Hepatocyte (in vitro differentiated cells): ENCODE results near the gene PGA3. TPM values are rescaled to one million over a fixed set of nuclear protein-coding genes. Genes with fewer than 3 reads are reported as not detected.
A peak's percentile ranks its signal among the peaks of the same experiment; 100 is the strongest.
"Not testable (repeated sequence)": the region's sequence is repeated elsewhere in the genome, so short reads cannot be mapped to it uniquely, and the experiment has no call there.

Experiments
- DNase-seq: peaks from one replicate; pipeline ENCODE4 v3.0.0-alpha.2; 2016; ENCODE audit warnings: low spot score
- H2AFZ ChIP-seq: fragments of 200-600 bp; sonication (generic); 2 replicates; pipeline ENCODE4 v1.6.0; 2016; ENCODE audit warnings: antibody characterized with exemption, mild to moderate bottlenecking
- H3K27ac ChIP-seq: fragments of 200-600 bp; sonication (generic); 2 replicates; pipeline ENCODE4 v1.5.1; 2016; ENCODE audit warnings: mild to moderate bottlenecking
- H3K27me3 ChIP-seq: fragments of 200-600 bp; sonication (generic); 2 replicates; pipeline ENCODE4 v1.6.1; 2016
- H3K36me3 ChIP-seq: fragments of 200-600 bp; sonication (generic); replicated peaks from 2 replicates; pipeline ENCODE4 v1.5.1; 2016; ENCODE audit warnings: low read depth; ENCODE audit not compliant: insufficient read depth
- H3K4me1 ChIP-seq: fragments of 200-600 bp; sonication (generic); 2 replicates; pipeline ENCODE4 v1.5.1; 2016; ENCODE audit warnings: mild to moderate bottlenecking, moderate library complexity; ENCODE audit not compliant: insufficient read depth
- H3K4me2 ChIP-seq: fragments of 200-600 bp; sonication (generic); 2 replicates; pipeline ENCODE4 v1.6.0; 2016
- H3K4me3 ChIP-seq: fragments of 200-600 bp; sonication (generic); 2 replicates; pipeline ENCODE4 v1.5.1; 2016; ENCODE audit warnings: mild to moderate bottlenecking
- H3K79me2 ChIP-seq: fragments of 200-600 bp; sonication (generic); 2 replicates; pipeline ENCODE4 v1.6.0; 2017; ENCODE audit warnings: mild to moderate bottlenecking
- H3K9me2 ChIP-seq: fragments of 200-600 bp; sonication (generic); replicated peaks from 2 replicates; pipeline ENCODE4 v1.6.0; 2017; ENCODE audit warnings: mild to moderate bottlenecking; ENCODE audit not compliant: insufficient read depth
- H3K9me3 ChIP-seq: fragments of 200-600 bp; sonication (generic); 2 replicates; pipeline ENCODE4 v1.5.1; 2016; ENCODE audit warnings: low read depth, mild to moderate bottlenecking
- H4K20me1 ChIP-seq: fragments of 200-600 bp; sonication (generic); 2 replicates; pipeline ENCODE4 v1.6.0; 2016; ENCODE audit warnings: mild to moderate bottlenecking; ENCODE audit not compliant: insufficient read depth, poor library complexity, severe bottlenecking
- EZH2 ChIP-seq: fragments of 200-600 bp; sonication (generic); IDR thresholded peaks from 2 replicates; pipeline ENCODE4 v1.6.1; 2016; ENCODE audit warnings: antibody characterized with exemption, mild to moderate bottlenecking, borderline replicate concordance
- EZH2phosphoT487 ChIP-seq: fragments of 200-600 bp; sonication (generic); IDR thresholded peaks from one replicate; pipeline ENCODE4 v1.6.1; 2018; ENCODE audit warnings: antibody characterized with exemption, mild to moderate bottlenecking, low read depth, moderate library complexity; ENCODE audit not compliant: unreplicated experiment, severe bottlenecking
- WGBS: methylation state at CpG from one replicate; pipeline ENCODE4 v1.1.6; 2016; ENCODE audit warnings: low lambda C conversion rate; ENCODE audit errors: missing lambda C conversion rate; 5-methylcytosine and 5-hydroxymethylcytosine counted together
- polyA plus RNA-seq: library from polyadenylated mRNA; unstranded; fragments of >200 nt; fragmentation: Nextera tagmentation; extraction: Ambion mirVana; gene quantifications from 2 replicates; pipeline ENCODE4 v1.2.1, GENCODE V29; 2016
- total RNA-seq: library from RNA; depleted of rRNA; stranded (reverse); fragments of >200 nt; gene quantifications from 2 replicates; pipeline ENCODE4 v1.2.3, GENCODE V29; 2014
- TF ChIP-seq, protein P1 (sequence below): fragments of 200-600 bp; sonication (generic); IDR thresholded peaks from 2 replicates; pipeline ENCODE4 v1.5.1; 2016; ENCODE audit warnings: antibody characterized with exemption, mild to moderate bottlenecking; ENCODE audit not compliant: poor library complexity

PGA3 gene
- total RNA-seq (0.27 and 0.48 TPM in 2 replicates), polyA plus RNA-seq (0.39 and 1.4 TPM in 2 replicates)

DNA sequence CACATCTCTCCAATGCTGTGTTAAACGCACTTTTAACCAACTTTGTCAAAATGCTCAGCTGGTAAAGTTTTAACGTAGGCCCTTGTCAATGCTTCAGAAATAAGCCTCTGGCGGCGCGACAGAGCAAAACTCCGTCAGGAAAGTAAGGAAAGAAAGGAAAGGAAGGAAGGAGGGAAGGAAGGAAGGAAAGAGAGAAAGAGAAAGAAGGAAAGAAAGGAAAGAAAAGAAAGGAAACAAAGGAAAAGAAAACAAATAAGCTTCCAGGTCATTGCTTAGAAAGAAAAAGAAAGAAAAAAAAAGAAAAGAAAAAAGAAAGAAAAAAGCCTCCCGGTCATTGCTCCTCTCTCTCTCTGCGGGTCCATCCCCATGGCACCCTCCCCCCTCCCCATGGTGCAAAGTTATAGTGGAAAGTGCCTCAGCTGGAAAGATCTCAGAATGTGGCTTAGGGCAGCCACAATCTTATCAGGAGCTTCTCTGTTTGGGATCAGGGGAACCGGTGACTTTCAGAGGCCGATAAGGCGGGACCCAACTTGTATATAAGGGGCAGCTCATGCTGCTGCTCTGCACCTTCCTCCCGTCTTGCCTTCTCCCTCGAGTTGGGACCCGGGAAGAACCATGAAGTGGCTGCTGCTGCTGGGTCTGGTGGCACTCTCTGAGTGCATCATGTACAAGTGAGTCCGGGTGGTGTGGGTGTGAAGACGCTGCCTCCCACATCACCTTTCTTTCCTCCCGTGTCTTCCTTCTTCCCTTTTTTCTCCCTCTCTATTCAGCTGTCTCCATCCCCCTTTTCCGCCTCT lies at the start of gene PGA3:
TSS of gene PGA3 (plus strand) at position 566 of the 797 bp plus-strand sequence. CDS start at position 616, 50 bp downstream.
- H3K79me2 ChIP-seq, H3K4me1 ChIP-seq, H3K9me3 ChIP-seq, H3K9me2 ChIP-seq, DNase-seq, H3K27me3 ChIP-seq, H4K20me1 ChIP-seq, H3K27ac ChIP-seq, H2AFZ ChIP-seq, H3K4me2 ChIP-seq, H3K36me3 ChIP-seq, H3K4me3 ChIP-seq: not testable (repeated sequence)
- WGBS: 55% methylated on average over 16 of the region's 18 CpGs

GRCh38 chr11:61153593-61154095 lies 49.7 kb upstream of the PGA3 start:
- no peak for DNase-seq
- no peaks in the 10 kb centered on the region for H3K27me3 ChIP-seq
- TF ChIP-seq EZH2phosphoT487 (no peak), EZH2 (no peak)
- TF ChIP-seq, protein P1, sequence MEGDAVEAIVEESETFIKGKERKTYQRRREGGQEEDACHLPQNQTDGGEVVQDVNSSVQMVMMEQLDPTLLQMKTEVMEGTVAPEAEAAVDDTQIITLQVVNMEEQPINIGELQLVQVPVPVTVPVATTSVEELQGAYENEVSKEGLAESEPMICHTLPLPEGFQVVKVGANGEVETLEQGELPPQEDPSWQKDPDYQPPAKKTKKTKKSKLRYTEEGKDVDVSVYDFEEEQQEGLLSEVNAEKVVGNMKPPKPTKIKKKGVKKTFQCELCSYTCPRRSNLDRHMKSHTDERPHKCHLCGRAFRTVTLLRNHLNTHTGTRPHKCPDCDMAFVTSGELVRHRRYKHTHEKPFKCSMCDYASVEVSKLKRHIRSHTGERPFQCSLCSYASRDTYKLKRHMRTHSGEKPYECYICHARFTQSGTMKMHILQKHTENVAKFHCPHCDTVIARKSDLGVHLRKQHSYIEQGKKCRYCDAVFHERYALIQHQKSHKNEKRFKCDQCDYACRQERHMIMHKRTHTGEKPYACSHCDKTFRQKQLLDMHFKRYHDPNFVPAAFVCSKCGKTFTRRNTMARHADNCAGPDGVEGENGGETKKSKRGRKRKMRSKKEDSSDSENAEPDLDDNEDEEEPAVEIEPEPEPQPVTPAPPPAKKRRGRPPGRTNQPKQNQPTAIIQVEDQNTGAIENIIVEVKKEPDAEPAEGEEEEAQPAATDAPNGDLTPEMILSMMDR: no peak
- H3K4me1 ChIP-seq: peaks cover 70% of the 10 kb centered on the region
- H3K4me3 ChIP-seq: no peak overlapping the region
- H3K27ac ChIP-seq: peak overlapping the region; percentile 91
- H3K9me2 ChIP-seq: no peaks in the 10 kb centered on the region
- WGBS: 74% methylated on average over 2 of the region's 2 CpGs
- no peaks in the 10 kb centered on the region for H3K36me3 ChIP-seq
- peaks cover 3% of the 10 kb centered on the region for H3K9me3 ChIP-seq
- no peak overlapping the region for H2AFZ ChIP-seq
- peaks cover 89% of the 10 kb centered on the region for H3K79me2 ChIP-seq
- peaks cover 6% of the 10 kb centered on the region for H4K20me1 ChIP-seq
- H3K4me2 ChIP-seq: peak overlapping the region; percentile 43

DNA sequence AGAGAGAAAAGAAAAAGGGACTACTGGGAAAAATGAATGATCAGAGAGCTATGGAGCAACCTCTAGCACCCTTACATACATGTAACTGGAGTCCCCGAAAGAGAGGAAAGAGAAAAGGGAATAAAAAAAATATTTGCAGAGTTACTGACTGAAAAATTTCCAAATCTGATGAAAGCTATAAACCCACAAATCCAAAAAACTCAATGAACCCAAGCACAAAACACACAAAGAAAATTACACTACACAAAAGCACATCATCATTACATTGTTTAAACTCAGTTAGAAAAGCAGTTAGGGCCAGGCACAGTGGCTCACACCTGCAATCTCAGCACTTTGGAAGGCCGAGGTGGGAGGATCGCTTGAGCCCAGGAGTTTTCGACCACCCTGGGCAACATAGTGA lies 48.8 kb upstream of the PGA3 start:
- Histone ChIP-seq H3K9me2 (no peaks in the 10 kb centered on the region), H3K4me3 (no peak overlapping the region), H3K79me2 (peaks cover 85% of the 10 kb centered on the region), H3K27ac (no peak overlapping the region), H3K9me3 (peaks cover 3% of the 10 kb centered on the region), H4K20me1 (peaks cover 6% of the 10 kb centered on the region), H3K36me3 (no peaks in the 10 kb centered on the region), H3K27me3 (no peaks in the 10 kb centered on the region), H3K4me2 (no peak overlapping the region), H3K4me1 (peaks cover 70% of the 10 kb centered on the region), H2AFZ (no peak overlapping the region)
- WGBS: 96% methylated on average over 4 of the region's 4 CpGs
- DNase-seq: no peak
- TF ChIP-seq EZH2 (no peak), EZH2phosphoT487 (no peak)
- TF ChIP-seq, protein P1: no peak

- H3K4me3 ChIP-seq: no peak overlapping the region
- H3K27ac ChIP-seq: no peak overlapping the region
- no peaks in the 10 kb centered on the region for H3K9me2 ChIP-seq
- H3K9me3 ChIP-seq: peaks cover 3% of the 10 kb centered on the region
- WGBS: 100% methylated on average over 1 of the region's 1 CpG
- H2AFZ ChIP-seq: no peak overlapping the region
- peaks cover 69% of the 10 kb centered on the region for H3K4me1 ChIP-seq
- H3K36me3 ChIP-seq: no peaks in the 10 kb centered on the region
- H4K20me1 ChIP-seq: peaks cover 6% of the 10 kb centered on the region
- no peak for DNase-seq
- no peak for TF ChIP-seq EZH2
- TF ChIP-seq EZH2phosphoT487: no peak
- TF ChIP-seq, protein P1: no peak
- H3K4me2 ChIP-seq: no peak overlapping the region
- peaks cover 84% of the 10 kb centered on the region for H3K79me2 ChIP-seq
- H3K27me3 ChIP-seq: no peaks in the 10 kb centered on the region
Measured at GRCh38 chr11:61155312-61155711, 48.0 kb upstream of the PGA3 start.
